Iris pigment epithelial cell (primary cell): Measurements from ENCODE around the gene MAGEB6B.
"Not testable (repeated sequence)": the region's sequence is repeated elsewhere in the genome, so short reads cannot be mapped to it uniquely, and the experiment has no call there.

ENCODE experiments used
- DNase-seq: peaks from one replicate; pipeline ENCODE4 v3.0.0-alpha.2; 2011; ENCODE audit warnings: low read depth

Gene MAGEB6B

GRCh38 chrX:26160301-26160700 is at the start of gene MAGEB6B:
MAGEB6B (plus strand) TSS chrX:26160601; CDS start chrX:26160601, 0 bp downstream.
- no peak for DNase-seq

GRCh38 chrX:26138274-26138673 is 22.1 kb upstream of the MAGEB6B start, which contains the start of gene MAGEB18:
MAGEB18 (plus strand) TSS chrX:26138343; CDS start chrX:26138986, 643 bp downstream.
- no peak for DNase-seq

- no peak for DNase-seq
Measured at GRCh38 chrX:26146024-26146423, 14.4 kb upstream of the MAGEB6B start.

GRCh38 chrX:26192204-26192603 is 31.8 kb downstream of the MAGEB6B start, which contains the start of gene MAGEB6:
MAGEB6 (plus strand) TSS chrX:26192440; CDS start chrX:26193847, 1,407 bp downstream.
- no peak for DNase-seq

GRCh38 chrX:26203561-26203960 is 43.2 kb downstream of the MAGEB6B start:
- DNase-seq: no peak

- not testable (repeated sequence) for DNase-seq
Measured at GRCh38 chrX:26204717-26205116, 44.3 kb downstream of the MAGEB6B start.

GRCh38 chrX:26208012-26208411 is 47.6 kb downstream of the MAGEB6B start:
- DNase-seq: no peak
